DOHH2 (cell line): ENCODE data around the gene KLK3.

Source experiments
- H3F3A ChIP-seq: fragments of 200-600 bp; sonication (generic), shearing (Covaris generic); 2 replicates; pipeline ENCODE4 v1.6.0; 2016; ENCODE audit warnings: antibody characterized with exemption, mild to moderate bottlenecking; ENCODE audit not compliant: control insufficient read depth, insufficient read depth
- H3K27ac ChIP-seq: fragments of 200-600 bp; sonication (generic); 2 replicates; pipeline ENCODE4 v1.5.1; 2014; ENCODE audit warnings: low read depth, mild to moderate bottlenecking, low read length, moderate library complexity
- H3K27me3 ChIP-seq: fragments of 200-600 bp; sonication (generic); 2 replicates; pipeline ENCODE4 v1.6.1; 2014; ENCODE audit warnings: mild to moderate bottlenecking, low read length, mixed read lengths; ENCODE audit not compliant: control insufficient read depth
- H3K36me3 ChIP-seq: fragments of 200-600 bp; sonication (generic); 2 replicates; pipeline ENCODE4 v1.6.1; 2014; ENCODE audit warnings: mild to moderate bottlenecking, low read length, moderate library complexity, mixed read lengths; ENCODE audit not compliant: control insufficient read depth
- H3K4me1 ChIP-seq: fragments of 200-600 bp; sonication (generic); 2 replicates; pipeline ENCODE4 v1.6.1; 2014; ENCODE audit warnings: mild to moderate bottlenecking, low read length, mixed read lengths; ENCODE audit not compliant: control insufficient read depth
- H3K4me2 ChIP-seq: fragments of 200-600 bp; sonication (generic); 2 replicates; pipeline ENCODE4 v1.6.0; 2014; ENCODE audit warnings: mild to moderate bottlenecking, low read length, moderate library complexity
- H3K4me3 ChIP-seq: fragments of 200-600 bp; sonication (generic); 2 replicates; pipeline ENCODE4 v1.5.1; 2014; ENCODE audit warnings: mild to moderate bottlenecking, low read length, mixed read lengths
- H3K79me2 ChIP-seq: fragments of 200-600 bp; sonication (generic); 2 replicates; pipeline ENCODE4 v1.6.1; 2014; ENCODE audit warnings: mild to moderate bottlenecking, low read length, mixed read lengths; ENCODE audit not compliant: control insufficient read depth
- H3K9me2 ChIP-seq: fragments of 200-600 bp; sonication (generic); replicated peaks from 2 replicates; pipeline ENCODE4 v1.6.1; 2014; ENCODE audit warnings: mild to moderate bottlenecking, low read length, mixed read lengths; ENCODE audit not compliant: control insufficient read depth
- H3K9me3 ChIP-seq: fragments of 200-600 bp; sonication (generic); 2 replicates; pipeline ENCODE4 v1.6.1; 2014; ENCODE audit warnings: antibody characterized with exemption, low read length, mixed read lengths; ENCODE audit not compliant: control insufficient read depth, insufficient read depth
- H4K20me1 ChIP-seq: fragments of 200-600 bp; sonication (generic); 2 replicates; pipeline ENCODE4 v1.6.0; 2014; ENCODE audit warnings: low read depth, mild to moderate bottlenecking, antibody characterized with exemption, low read length, moderate library complexity; ENCODE audit not compliant: control insufficient read depth, insufficient read depth
- EZH2phosphoT487 ChIP-seq: fragments of 200-600 bp; sonication (generic); IDR thresholded peaks from 2 replicates; pipeline ENCODE4 v1.6.1; 2017; ENCODE audit warnings: borderline replicate concordance, mild to moderate bottlenecking, antibody characterized with exemption, low read length, moderate library complexity, mixed read lengths
- TF ChIP-seq, protein P1 (sequence below): fragments of 200-600 bp; sonication (generic); IDR thresholded peaks from one replicate; pipeline ENCODE4 v1.5.1; 2014; ENCODE audit warnings: antibody characterized with exemption, mild to moderate bottlenecking, low read depth, low read length; ENCODE audit not compliant: poor library complexity, severe bottlenecking

KLK3 gene

DNA sequence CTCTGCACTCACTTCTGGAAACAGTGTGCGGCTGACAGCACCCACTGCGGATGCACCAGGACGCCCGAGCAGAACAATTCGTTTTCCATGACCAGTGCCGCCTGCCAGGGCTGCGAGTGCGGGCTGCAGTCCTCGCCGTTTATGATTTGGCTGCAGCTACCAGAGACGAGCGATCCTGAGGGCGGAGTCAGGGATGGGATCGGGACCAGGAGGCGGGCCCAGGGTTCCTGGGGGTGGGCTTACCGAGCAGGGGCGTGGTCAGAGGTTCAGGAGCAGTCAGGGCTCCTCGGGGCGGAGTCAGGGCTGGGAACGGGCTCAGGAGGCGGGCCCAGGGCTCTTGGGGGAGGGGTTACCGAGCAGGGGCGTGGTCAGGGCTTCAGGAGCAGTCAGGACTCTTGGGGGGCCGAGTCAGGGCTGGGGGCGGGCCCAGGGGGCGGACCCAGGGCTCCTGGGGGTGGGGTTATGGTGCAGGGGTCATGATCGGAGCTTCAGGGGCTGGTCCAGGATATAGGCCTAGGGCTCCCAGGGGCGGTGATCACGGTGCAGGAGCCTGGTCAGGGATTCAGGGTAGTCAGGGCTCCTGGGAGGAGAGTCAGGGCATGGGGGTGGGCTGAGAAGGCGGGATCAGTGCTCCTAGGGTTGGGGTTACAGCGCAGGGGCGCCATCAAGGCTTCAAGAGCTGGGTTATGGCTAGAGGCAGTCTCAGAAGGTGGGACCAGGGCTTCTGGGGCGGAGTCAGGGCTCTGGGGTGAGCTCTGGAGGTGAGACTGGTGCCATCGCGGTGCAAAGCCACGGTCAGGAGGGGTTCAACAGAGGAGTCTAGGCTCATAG is 54.7 kb downstream of the KLK3 start:
- H3K4me3 ChIP-seq, result no peak overlapping the region
- H3K4me2 ChIP-seq, result no peak overlapping the region

More for the DNA sequence above, 54.7 kb downstream of the KLK3 start:
- H3K9me3 ChIP-seq, result no peaks in the 10 kb centered on the region
- H3K79me2 ChIP-seq, result no peaks in the 10 kb centered on the region
- no peaks in the 10 kb centered on the region for H4K20me1 ChIP-seq
- no peaks in the 10 kb centered on the region for H3F3A ChIP-seq
- no peaks in the 10 kb centered on the region for H3K36me3 ChIP-seq
- no peak overlapping the region for H3K27ac ChIP-seq
- TF ChIP-seq, protein P1, sequence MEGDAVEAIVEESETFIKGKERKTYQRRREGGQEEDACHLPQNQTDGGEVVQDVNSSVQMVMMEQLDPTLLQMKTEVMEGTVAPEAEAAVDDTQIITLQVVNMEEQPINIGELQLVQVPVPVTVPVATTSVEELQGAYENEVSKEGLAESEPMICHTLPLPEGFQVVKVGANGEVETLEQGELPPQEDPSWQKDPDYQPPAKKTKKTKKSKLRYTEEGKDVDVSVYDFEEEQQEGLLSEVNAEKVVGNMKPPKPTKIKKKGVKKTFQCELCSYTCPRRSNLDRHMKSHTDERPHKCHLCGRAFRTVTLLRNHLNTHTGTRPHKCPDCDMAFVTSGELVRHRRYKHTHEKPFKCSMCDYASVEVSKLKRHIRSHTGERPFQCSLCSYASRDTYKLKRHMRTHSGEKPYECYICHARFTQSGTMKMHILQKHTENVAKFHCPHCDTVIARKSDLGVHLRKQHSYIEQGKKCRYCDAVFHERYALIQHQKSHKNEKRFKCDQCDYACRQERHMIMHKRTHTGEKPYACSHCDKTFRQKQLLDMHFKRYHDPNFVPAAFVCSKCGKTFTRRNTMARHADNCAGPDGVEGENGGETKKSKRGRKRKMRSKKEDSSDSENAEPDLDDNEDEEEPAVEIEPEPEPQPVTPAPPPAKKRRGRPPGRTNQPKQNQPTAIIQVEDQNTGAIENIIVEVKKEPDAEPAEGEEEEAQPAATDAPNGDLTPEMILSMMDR, result no peak
- TF ChIP-seq EZH2phosphoT487, result no peak
- peaks cover 28% of the 10 kb centered on the region for H3K27me3 ChIP-seq
- no peaks in the 10 kb centered on the region for H3K9me2 ChIP-seq
- no peaks in the 10 kb centered on the region for H3K4me1 ChIP-seq
